ENCODE results near the gene RXRA.

- TF ChIP-seq CTCF (IDR thresholded peaks at IDR 0.05) (no peak), POLR2A (IDR thresholded peaks at IDR 0.05) (no peak), POLR2AphosphoS5 (IDR thresholded peaks at IDR 0.05; ENCODE audit: insufficient read depth in 1 of 2, low read depth in 1 of 2) (no peak)
Observed at GRCh38 chr9:134305533-134305932, 20.7 kb upstream of the RXRA start.

Measured in vagina (tissue), 2 donors.